PC-3 (cell line): Measurements from ENCODE around the gene KAT2B.

ENCODE experiments used
- CTCF ChIP-seq: fragments of 300-600 bp; sonication (generic); conservative IDR thresholded peaks from 2 replicates; pipeline ENCODE4 v1.5.1; 2017; ENCODE audit warnings: antibody characterized with exemption, low read depth, mild to moderate bottlenecking, low read length
- EZH2 ChIP-seq: fragments of 300-600 bp; sonication (generic); IDR thresholded peaks from one replicate; pipeline ENCODE4 v1.6.1; 2017; ENCODE audit warnings: antibody characterized with exemption, mild to moderate bottlenecking, low read length; ENCODE audit not compliant: unreplicated experiment
- EZH2phosphoT487 ChIP-seq: fragments of 300-600 bp; sonication (generic); IDR thresholded peaks from 2 replicates; pipeline ENCODE4 v1.6.1; 2018; ENCODE audit warnings: mild to moderate bottlenecking, antibody characterized with exemption, low read length, borderline replicate concordance

GRCh38 chr3:20101041-20101440 lies 60.8 kb downstream of the KAT2B start:
- TF ChIP-seq CTCF = no peak
- no peak for TF ChIP-seq EZH2
- TF ChIP-seq EZH2phosphoT487 = no peak
